Measurements from ENCODE around the gene ANXA2R. TPM values are rescaled to one million over a fixed set of nuclear protein-coding genes. Genes with fewer than 3 reads are reported as not detected.

ANXA2R gene
- total RNA-seq, 2 donors from 2014 or later: 1.1 to 1.3 TPM

DNA sequence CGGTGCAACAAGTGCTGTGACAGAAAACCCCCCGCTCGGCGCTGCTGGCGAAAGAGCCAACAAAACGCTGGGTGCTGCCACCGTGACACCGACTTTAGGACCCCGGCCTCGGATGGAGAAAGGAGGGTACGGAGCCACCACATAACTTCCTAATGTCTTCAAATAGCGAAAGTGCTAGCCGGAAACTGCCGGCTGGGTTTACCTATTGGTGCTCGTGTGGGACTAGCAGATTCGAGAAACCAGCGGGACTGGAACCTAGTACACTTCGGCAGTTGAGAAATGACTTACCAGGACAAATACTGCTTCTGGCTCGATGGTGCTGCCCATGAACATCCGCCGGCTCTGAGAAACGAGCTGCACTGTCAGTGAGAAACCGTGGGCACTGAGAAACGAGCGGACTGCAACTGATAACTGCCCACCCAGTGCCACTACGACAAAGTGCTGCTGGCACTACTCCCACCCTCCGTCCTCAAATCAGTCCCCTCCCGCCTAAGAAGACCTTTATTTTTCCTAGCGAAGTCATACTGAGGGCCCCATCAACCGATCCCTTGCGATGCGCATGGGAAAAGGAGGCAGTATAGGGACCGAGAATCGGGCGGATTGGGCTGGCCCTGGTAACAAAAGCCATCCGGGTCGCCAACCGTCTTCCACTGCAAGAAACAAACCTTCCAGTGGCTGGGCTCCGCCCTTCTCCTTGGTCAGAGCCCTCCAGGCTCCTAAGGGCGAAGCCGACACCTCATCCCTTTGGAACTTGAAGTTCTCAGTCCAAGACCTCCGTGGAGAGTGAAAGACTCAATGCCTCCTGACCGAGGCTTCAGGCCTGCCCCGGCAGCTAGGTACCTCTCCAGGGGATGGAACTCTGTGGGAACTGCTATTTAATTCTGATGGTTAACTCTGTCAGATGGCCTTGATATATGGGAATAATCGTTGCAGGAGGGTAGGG lies 27.0 kb upstream of the ANXA2R start:
- TF ChIP-seq, protein P1, sequence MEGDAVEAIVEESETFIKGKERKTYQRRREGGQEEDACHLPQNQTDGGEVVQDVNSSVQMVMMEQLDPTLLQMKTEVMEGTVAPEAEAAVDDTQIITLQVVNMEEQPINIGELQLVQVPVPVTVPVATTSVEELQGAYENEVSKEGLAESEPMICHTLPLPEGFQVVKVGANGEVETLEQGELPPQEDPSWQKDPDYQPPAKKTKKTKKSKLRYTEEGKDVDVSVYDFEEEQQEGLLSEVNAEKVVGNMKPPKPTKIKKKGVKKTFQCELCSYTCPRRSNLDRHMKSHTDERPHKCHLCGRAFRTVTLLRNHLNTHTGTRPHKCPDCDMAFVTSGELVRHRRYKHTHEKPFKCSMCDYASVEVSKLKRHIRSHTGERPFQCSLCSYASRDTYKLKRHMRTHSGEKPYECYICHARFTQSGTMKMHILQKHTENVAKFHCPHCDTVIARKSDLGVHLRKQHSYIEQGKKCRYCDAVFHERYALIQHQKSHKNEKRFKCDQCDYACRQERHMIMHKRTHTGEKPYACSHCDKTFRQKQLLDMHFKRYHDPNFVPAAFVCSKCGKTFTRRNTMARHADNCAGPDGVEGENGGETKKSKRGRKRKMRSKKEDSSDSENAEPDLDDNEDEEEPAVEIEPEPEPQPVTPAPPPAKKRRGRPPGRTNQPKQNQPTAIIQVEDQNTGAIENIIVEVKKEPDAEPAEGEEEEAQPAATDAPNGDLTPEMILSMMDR (IDR thresholded peaks at IDR 0.05): no peak
- intact Hi-C loops (cut with DNase I): no loop called here
- Histone ChIP-seq H3K4me3 (peak overlapping the region; percentile 71), H3K27ac (peak overlapping the region; percentile 99), H3K36me3 (no peaks in the 10 kb centered on the region), H3K4me1 (peaks cover 14% of the 10 kb centered on the region), H3K9ac (ENCODE audit: low read depth in 2 of 2, low read length in 2 of 2) (peak overlapping the region; percentile 98 to 99), H3K9me3 (no peaks in the 10 kb centered on the region), H3K27me3 (no peaks in the 10 kb centered on the region)
- DNase-seq: peak; percentile 95

DNA sequence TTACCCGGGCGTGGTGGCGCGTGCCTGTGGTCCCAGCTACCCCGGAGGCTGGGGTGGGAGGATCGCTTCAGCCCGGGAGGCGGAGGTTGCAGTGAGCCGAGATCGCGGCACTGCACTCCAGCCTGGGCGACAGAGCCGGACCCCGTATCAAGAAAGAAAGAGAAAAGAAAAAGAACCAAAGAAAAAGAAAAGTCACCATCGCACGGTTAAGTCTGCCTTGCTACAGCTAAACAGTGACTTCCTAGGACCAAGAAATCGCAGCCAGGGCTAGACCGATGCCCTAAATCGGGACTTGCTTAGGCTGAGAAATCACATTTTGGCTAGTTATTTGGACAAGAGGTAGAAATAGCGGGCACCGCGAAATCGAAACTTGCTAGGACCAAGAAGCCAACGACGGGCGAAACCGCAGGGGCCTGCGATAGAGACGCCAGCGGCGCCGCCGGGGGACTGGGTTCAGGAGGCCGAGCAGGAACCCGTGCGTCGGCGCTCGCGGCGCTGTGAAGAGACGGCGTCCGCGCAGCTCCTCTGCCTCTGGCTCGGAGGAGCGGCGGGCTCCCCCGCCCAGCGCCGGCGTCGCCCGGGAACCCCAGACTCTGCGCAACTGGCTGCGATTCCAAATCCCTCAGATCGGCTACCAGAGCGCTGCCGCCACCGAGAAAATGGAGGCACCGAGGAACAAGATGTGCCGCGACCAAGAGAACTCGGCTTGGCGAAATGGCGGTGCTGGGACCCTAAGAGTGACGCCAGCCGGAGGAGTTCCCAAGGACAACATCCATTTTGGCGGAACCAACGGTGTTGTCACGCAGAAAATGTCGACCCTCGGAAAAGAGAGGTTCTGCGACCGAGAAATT lies 26.1 kb upstream of the ANXA2R start:
- H3K27me3 ChIP-seq: no peaks in the 10 kb centered on the region
- peak overlapping the region; percentile 99 for H3K27ac ChIP-seq
- intact Hi-C loops (cut with DNase I): no loop called here
- H3K4me1 ChIP-seq: peaks cover 14% of the 10 kb centered on the region
- peak; percentile 79 for DNase-seq
- no peaks in the 10 kb centered on the region for H3K9me3 ChIP-seq
- peak overlapping the region; percentile 98 to 99 for H3K9ac ChIP-seq (ENCODE audit: low read depth in 2 of 2, low read length in 2 of 2)
- TF ChIP-seq, protein P1 (IDR thresholded peaks at IDR 0.05): no peak
- H3K36me3 ChIP-seq: no peaks in the 10 kb centered on the region
- peak overlapping the region; percentile 71 for H3K4me3 ChIP-seq

DNA sequence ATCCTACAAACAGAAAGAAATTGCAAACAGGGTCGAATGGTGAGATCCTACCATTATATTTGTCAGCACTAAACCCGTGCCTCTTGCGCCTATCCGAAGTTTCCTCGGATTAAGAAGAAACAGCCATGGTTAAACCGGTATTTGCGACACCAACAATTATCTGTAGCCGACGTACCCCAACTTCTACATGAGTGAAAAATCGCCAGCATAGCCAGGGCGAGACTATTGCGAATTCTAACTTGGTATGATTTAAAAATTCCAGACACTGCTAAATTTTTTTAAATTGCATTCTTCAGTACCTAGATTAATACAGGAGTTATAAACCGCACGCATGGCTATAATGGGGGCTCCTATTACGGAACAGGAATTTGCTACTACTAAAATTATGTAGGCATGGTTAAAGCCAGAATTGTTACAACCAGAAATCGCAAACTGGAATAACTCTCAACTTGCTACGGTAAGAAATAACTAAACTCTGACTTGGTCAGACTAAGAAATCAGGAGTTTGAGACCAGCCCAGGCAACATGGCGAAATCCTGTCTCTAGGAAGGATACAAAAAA lies 25.3 kb upstream of the ANXA2R start:
- Histone ChIP-seq H3K27ac (peak overlapping the region; percentile 99), H3K36me3 (no peaks in the 10 kb centered on the region), H3K9ac (ENCODE audit: low read depth in 2 of 2, low read length in 2 of 2) (peak overlapping the region; percentile 98 to 99), H3K9me3 (no peaks in the 10 kb centered on the region), H3K4me1 (peaks cover 14% of the 10 kb centered on the region), H3K4me3 (peak overlapping the region; percentile 71), H3K27me3 (no peaks in the 10 kb centered on the region)
- DNase-seq: peak; percentile 36
- TF ChIP-seq, protein P1 (IDR thresholded peaks at IDR 0.05): no peak
- intact Hi-C loops (cut with DNase I): no loop called here

DNA sequence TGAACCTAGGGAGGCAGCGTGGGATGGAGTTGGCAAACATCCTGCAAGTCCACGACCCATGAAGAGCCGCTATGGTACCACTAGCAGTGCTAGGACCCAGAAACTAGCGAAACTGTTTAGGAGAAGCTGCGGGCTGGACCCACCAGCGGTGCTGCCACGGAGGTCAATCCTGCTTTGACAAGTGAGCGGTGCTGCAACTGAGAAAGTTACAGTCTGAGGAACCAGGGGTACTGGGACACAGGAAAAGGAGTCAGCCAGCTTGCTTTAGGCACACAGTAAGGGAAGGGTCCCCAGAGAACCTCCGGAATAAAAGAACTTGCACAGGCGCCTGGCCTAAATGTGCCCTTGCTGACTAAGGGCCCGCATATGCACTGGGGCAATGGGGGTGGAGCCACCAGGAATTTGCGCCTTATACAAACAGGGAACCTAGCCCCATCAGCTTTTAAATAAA lies 23.6 kb upstream of the ANXA2R start:
- H3K27me3 ChIP-seq: no peaks in the 10 kb centered on the region
- no peak overlapping the region for H3K9ac ChIP-seq (ENCODE audit: low read depth in 2 of 2, low read length in 2 of 2)
- H3K9me3 ChIP-seq: no peaks in the 10 kb centered on the region
- H3K36me3 ChIP-seq: no peaks in the 10 kb centered on the region
- H3K27ac ChIP-seq: no peak overlapping the region
- intact Hi-C loops (cut with DNase I): no loop called here
- TF ChIP-seq, protein P1 (IDR thresholded peaks at IDR 0.05): no peak
- peaks cover 7% of the 10 kb centered on the region for H3K4me1 ChIP-seq
- H3K4me3 ChIP-seq: no peak overlapping the region
- DNase-seq: no peak

Measured in colonic mucosa (tissue), 4 donors.